T-helper 17 cell (primary cell): ENCODE measurements around the gene CASP7. TPM values are rescaled to one million over a fixed set of nuclear protein-coding genes. Genes with fewer than 3 reads are reported as not detected.

Experiments used
- ATAC-seq: fragments of 150-1000 bp; cut with Tn5 transposase; 2 replicates; pipeline ENCODE4 v1.10.0; 2021; ENCODE audit warnings: mild to moderate bottlenecking, moderate library complexity
- DNase-seq, 3 donors: peaks; one replicate each; pipeline versions ENCODE4 v3.0.0 to v3.0.0-alpha.2; 2020 to 2021
- H3K9me3 ChIP-seq: one replicate; pipeline ENCODE4 v1.7.0; 2013; ENCODE audit warnings: low read length, mild to moderate bottlenecking; ENCODE audit not compliant: control insufficient read depth, poor library complexity, severe bottlenecking
- H3K27ac Mint-ChIP-seq: one replicate; pipeline ENCODE4 v1.8.0; 2022; ENCODE audit warnings: mild to moderate bottlenecking, moderate library complexity, mixed read lengths
- H3K27me3 Mint-ChIP-seq: one replicate; pipeline ENCODE4 v1.8.0; 2022; ENCODE audit warnings: mixed read lengths
- H3K36me3 Mint-ChIP-seq: one replicate; pipeline ENCODE4 v1.8.0; 2022; ENCODE audit warnings: low read depth, mixed read lengths
- H3K4me1 Mint-ChIP-seq: one replicate; pipeline ENCODE4 v1.8.0; 2022; ENCODE audit warnings: mild to moderate bottlenecking, mixed read lengths
- H3K4me3 Mint-ChIP-seq: one replicate; pipeline ENCODE4 v1.8.0; 2022; ENCODE audit warnings: mild to moderate bottlenecking, moderate library complexity, mixed read lengths
- total RNA-seq, 4 donors: library from RNA in 2 of 4; stranded (reverse) in 2 of 4; gene quantifications; one replicate each; pipeline ENCODE4 v1.2.3 and lab custom pipeline; 2022 to 2026

CASP7 gene
- total RNA-seq, 2 donors from 2014 or later = 12.7 to 14.2 TPM

- no peak overlapping the region for H3K4me3 Mint-ChIP-seq
- H3K4me1 Mint-ChIP-seq = peaks cover 2% of the 10 kb centered on the region
- no peaks in the 10 kb centered on the region for H3K9me3 ChIP-seq
- no peak for ATAC-seq
- no peak overlapping the region for H3K27ac Mint-ChIP-seq
- DNase-seq = no peak
- no peaks in the 10 kb centered on the region for H3K36me3 Mint-ChIP-seq
- H3K27me3 Mint-ChIP-seq = peaks cover 6% of the 10 kb centered on the region
These were observed 56.2 kb downstream of the CASP7 start for GRCh38 chr10:113735913-113736312.

DNA sequence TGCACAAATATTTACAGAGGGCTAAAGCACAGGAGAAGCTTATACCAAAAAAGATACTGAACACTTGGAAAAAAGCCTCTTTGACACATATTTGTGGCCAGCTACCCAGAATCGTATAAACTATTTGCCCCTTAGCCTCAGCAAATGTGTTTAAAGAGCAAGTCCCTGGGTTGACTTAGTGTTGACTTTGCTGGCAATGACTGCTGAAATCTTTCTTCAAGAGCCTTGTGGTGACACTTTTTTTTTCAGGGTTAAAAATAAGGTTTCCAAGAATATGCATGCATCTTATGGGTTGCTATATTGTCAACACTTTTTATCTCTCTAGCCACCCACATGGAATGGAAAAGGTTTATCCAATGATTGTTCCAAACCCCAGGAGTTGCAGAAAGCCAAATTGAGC lies 56.9 kb downstream of the CASP7 start:
- ATAC-seq (no peak), DNase-seq (no peak)
- Mint-ChIP-seq H3K27ac (no peak overlapping the region), H3K36me3 (no peaks in the 10 kb centered on the region), H3K4me3 (no peak overlapping the region), H3K27me3 (peaks cover 6% of the 10 kb centered on the region), H3K4me1 (peaks cover 2% of the 10 kb centered on the region)
- no peaks in the 10 kb centered on the region for H3K9me3 ChIP-seq

DNA sequence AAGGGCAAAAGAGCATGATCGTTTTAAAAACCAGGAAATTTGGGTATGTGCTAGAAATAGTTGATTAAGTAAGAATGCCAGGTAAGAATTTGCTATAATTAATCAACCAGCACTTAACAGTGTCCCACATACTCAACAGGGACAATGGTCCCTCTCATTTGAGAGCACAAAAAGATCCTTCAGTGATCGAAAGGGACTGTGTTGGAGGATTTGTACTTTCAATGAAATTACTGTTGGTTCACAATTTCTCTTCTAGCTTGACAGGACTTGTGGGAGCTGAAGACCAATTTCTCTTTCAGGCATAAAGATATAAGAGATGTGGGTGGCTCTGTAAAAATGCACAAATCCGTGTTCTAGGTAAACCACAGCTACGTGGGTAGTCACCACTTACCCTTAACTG lies 59.3 kb downstream of the CASP7 start:
- H3K4me3 Mint-ChIP-seq = no peak overlapping the region
- no peak for DNase-seq
- ATAC-seq = no peak
- peaks cover 7% of the 10 kb centered on the region for H3K27me3 Mint-ChIP-seq
- no peak overlapping the region for H3K27ac Mint-ChIP-seq
- no peaks in the 10 kb centered on the region for H3K36me3 Mint-ChIP-seq
- H3K9me3 ChIP-seq = no peaks in the 10 kb centered on the region
- peaks cover 2% of the 10 kb centered on the region for H3K4me1 Mint-ChIP-seq

DNA sequence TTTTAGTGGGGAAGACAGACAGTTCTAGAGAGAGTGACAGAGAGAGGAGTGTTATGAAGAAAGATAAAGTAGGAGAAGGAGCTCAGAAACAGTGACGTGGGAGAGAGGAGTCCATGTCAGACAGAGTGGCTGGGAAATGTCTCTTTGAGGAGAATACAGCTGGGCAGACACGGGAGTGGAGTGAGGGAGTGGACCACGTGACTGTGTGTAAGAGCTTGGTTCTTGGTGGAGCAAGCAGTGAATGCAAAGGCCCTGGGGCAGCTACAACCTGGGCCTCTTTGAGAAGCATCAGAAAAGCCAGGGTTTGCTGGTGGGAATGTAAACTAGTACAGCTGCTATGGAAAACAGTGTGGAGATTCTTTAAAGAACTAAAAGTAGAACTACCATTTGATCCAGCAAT lies 59.9 kb downstream of the CASP7 start:
- ATAC-seq (no peak), DNase-seq (no peak)
- H3K27me3 Mint-ChIP-seq = peaks cover 12% of the 10 kb centered on the region
- no peaks in the 10 kb centered on the region for H3K9me3 ChIP-seq
- H3K27ac Mint-ChIP-seq = no peak overlapping the region
- no peaks in the 10 kb centered on the region for H3K4me1 Mint-ChIP-seq
- no peak overlapping the region for H3K4me3 Mint-ChIP-seq
- H3K36me3 Mint-ChIP-seq = no peaks in the 10 kb centered on the region

GRCh38 chr10:113740850-113741249 lies 61.1 kb downstream of the CASP7 start:
- H3K27me3 Mint-ChIP-seq = peaks cover 16% of the 10 kb centered on the region
- H3K4me1 Mint-ChIP-seq = no peaks in the 10 kb centered on the region
- DNase-seq = no peak
- no peak for ATAC-seq
- H3K36me3 Mint-ChIP-seq = no peaks in the 10 kb centered on the region
- H3K9me3 ChIP-seq = no peaks in the 10 kb centered on the region
- no peak overlapping the region for H3K4me3 Mint-ChIP-seq
- H3K27ac Mint-ChIP-seq = no peak overlapping the region

DNA sequence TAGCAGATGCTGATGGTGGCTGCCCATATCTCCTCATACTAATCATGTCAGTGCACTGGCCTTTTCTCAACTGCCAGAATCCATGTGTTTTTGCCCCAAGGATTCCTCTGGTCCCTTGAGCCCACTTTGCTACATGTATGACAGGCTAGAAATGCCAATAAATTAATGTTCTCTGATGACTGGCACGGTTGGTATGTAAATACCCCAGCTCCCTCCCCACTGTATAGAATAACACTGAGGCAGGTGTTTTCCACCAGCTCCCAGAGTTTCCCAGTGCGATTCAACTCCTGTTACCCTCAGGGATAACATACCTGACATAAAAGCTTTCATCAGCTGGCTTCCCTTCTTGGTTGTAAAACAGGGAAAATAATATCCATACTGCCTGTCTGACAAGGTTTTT lies 62.8 kb downstream of the CASP7 start:
- no peak for ATAC-seq
- DNase-seq = no peak
- Mint-ChIP-seq H3K36me3 (no peaks in the 10 kb centered on the region), H3K27ac (no peak overlapping the region), H3K4me1 (no peaks in the 10 kb centered on the region), H3K4me3 (no peak overlapping the region), H3K27me3 (peaks cover 16% of the 10 kb centered on the region)
- no peaks in the 10 kb centered on the region for H3K9me3 ChIP-seq

- Mint-ChIP-seq H3K27ac (no peak overlapping the region), H3K4me1 (no peaks in the 10 kb centered on the region), H3K4me3 (no peak overlapping the region), H3K36me3 (no peaks in the 10 kb centered on the region), H3K27me3 (peaks cover 13% of the 10 kb centered on the region)
- no peaks in the 10 kb centered on the region for H3K9me3 ChIP-seq
- no peak for DNase-seq
- no peak for ATAC-seq
These were observed 63.9 kb downstream of the CASP7 start for GRCh38 chr10:113743594-113743993.

DNA sequence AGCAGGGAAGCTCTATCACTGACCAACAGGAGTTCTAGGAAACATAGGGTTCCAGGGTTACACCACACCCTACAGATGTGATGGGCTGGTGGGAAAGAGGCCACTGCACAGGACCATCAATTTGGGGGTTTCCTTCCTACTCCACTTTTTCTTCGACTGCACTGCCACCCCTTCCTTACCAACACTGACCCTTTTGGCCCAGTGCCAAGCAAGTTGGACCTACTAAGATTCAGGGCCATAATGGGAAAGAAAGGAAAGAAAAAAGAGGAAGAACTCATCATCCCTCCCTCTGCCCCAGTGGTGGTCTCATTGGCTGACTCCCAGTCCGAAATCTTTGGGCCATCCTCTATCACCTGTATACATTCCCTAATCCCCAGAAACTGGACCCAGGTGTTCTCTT lies 65.7 kb downstream of the CASP7 start:
- Mint-ChIP-seq H3K36me3 (no peaks in the 10 kb centered on the region), H3K4me1 (no peaks in the 10 kb centered on the region), H3K27ac (no peak overlapping the region), H3K4me3 (no peak overlapping the region), H3K27me3 (peaks cover 16% of the 10 kb centered on the region)
- no peaks in the 10 kb centered on the region for H3K9me3 ChIP-seq
- no peak for DNase-seq
- no peak for ATAC-seq

GRCh38 chr10:113746217-113746957 lies 66.7 kb downstream of the CASP7 start:
- no peak overlapping the region for H3K4me3 Mint-ChIP-seq
- no peaks in the 10 kb centered on the region for H3K4me1 Mint-ChIP-seq
- no peak for DNase-seq
- no peaks in the 10 kb centered on the region for H3K36me3 Mint-ChIP-seq
- no peak overlapping the region for H3K27ac Mint-ChIP-seq
- no peaks in the 10 kb centered on the region for H3K9me3 ChIP-seq
- H3K27me3 Mint-ChIP-seq = peaks cover 22% of the 10 kb centered on the region
- ATAC-seq = no peak

- H3K4me1 Mint-ChIP-seq = peaks cover 2% of the 10 kb centered on the region
- no peaks in the 10 kb centered on the region for H3K9me3 ChIP-seq
- H3K27me3 Mint-ChIP-seq = peaks cover 42% of the 10 kb centered on the region
- ATAC-seq = no peak
- no peaks in the 10 kb centered on the region for H3K36me3 Mint-ChIP-seq
- H3K4me3 Mint-ChIP-seq = no peak within 1 kb of the TSS
- H3K27ac Mint-ChIP-seq = no peak within 1 kb of the TSS
- DNase-seq = no peak
These were observed 71.5 kb downstream of the CASP7 start, which contains the start of gene PLEKHS1 for GRCh38 chr10:113751181-113751732. Gene PLEKHS1 (plus strand): TSS chr10:113751682. CDS start chr10:113755278, 3,596 bp downstream.

- Mint-ChIP-seq H3K4me1 (peaks cover 2% of the 10 kb centered on the region), H3K36me3 (no peaks in the 10 kb centered on the region), H3K27me3 (peaks cover 48% of the 10 kb centered on the region), H3K4me3 (no peak overlapping the region), H3K27ac (no peak overlapping the region)
- DNase-seq (no peak), ATAC-seq (no peak)
- H3K9me3 ChIP-seq = no peaks in the 10 kb centered on the region
These were observed 72.8 kb downstream of the CASP7 start for GRCh38 chr10:113752553-113752952.

GRCh38 chr10:113753020-113753692 lies 73.4 kb downstream of the CASP7 start:
- no peaks in the 10 kb centered on the region for H3K9me3 ChIP-seq
- DNase-seq (no peak), ATAC-seq (no peak)
- Mint-ChIP-seq H3K36me3 (no peaks in the 10 kb centered on the region), H3K27me3 (peaks cover 48% of the 10 kb centered on the region), H3K4me1 (peaks cover 2% of the 10 kb centered on the region), H3K4me3 (no peak overlapping the region), H3K27ac (no peak overlapping the region)

GRCh38 chr10:113754125-113754524 lies 74.4 kb downstream of the CASP7 start:
- no peak overlapping the region for H3K4me3 Mint-ChIP-seq
- no peak overlapping the region for H3K27ac Mint-ChIP-seq
- ATAC-seq (no peak), DNase-seq (no peak)
- H3K9me3 ChIP-seq = no peaks in the 10 kb centered on the region
- peaks cover 48% of the 10 kb centered on the region for H3K27me3 Mint-ChIP-seq
- peaks cover 2% of the 10 kb centered on the region for H3K4me1 Mint-ChIP-seq
- H3K36me3 Mint-ChIP-seq = no peaks in the 10 kb centered on the region
